ENCODE data around the gene ST8SIA5.

ST8SIA5 gene

GRCh38 chr18:46660957-46661749, 95.7 kb downstream of the ST8SIA5 start:
- H3K27ac ChIP-seq (ENCODE audit: insufficient read depth, low read length, poor library complexity, severe bottlenecking) = no peak overlapping the region
- DNase-seq = no peak

GRCh38 chr18:46659484-46659883, 97.4 kb downstream of the ST8SIA5 start:
- Histone ChIP-seq H3K4me3 (ENCODE audit: insufficient read depth, low read depth, low read length, poor library complexity, severe bottlenecking) (no peak overlapping the region), H3K36me3 (ENCODE audit: control insufficient read depth, insufficient read depth, low read length) (no peaks in the 10 kb centered on the region), H3K27ac (ENCODE audit: insufficient read depth, low read length, poor library complexity, severe bottlenecking) (no peak overlapping the region), H3K9me3 (ENCODE audit: control insufficient read depth, low read length) (no peaks in the 10 kb centered on the region), H3K4me1 (ENCODE audit: control insufficient read depth, insufficient read depth, low read length, poor library complexity, severe bottlenecking) (no peaks in the 10 kb centered on the region), H3K27me3 (replicated peaks; ENCODE audit: control insufficient read depth, insufficient read depth, low read length, poor library complexity, severe bottlenecking) (no peaks in the 10 kb centered on the region)
- DNase-seq = no peak

More at GRCh38 chr18:46660957-46661749, 95.7 kb downstream of the ST8SIA5 start:
- H3K27me3 ChIP-seq (replicated peaks; ENCODE audit: control insufficient read depth, insufficient read depth, low read length, poor library complexity, severe bottlenecking) = no peaks in the 10 kb centered on the region
- H3K9me3 ChIP-seq (ENCODE audit: control insufficient read depth, low read length) = no peaks in the 10 kb centered on the region
- no peaks in the 10 kb centered on the region for H3K36me3 ChIP-seq (ENCODE audit: control insufficient read depth, insufficient read depth, low read length)
- H3K4me1 ChIP-seq (ENCODE audit: control insufficient read depth, insufficient read depth, low read length, poor library complexity, severe bottlenecking) = no peaks in the 10 kb centered on the region
- H3K4me3 ChIP-seq (ENCODE audit: insufficient read depth, low read depth, low read length, poor library complexity, severe bottlenecking) = no peak overlapping the region

GRCh38 chr18:46657115-46657955, 99.5 kb downstream of the ST8SIA5 start, which contains the start of gene LOXHD1:
LOXHD1 (minus strand) TSS chr18:46657220; CDS start chr18:46657033, 187 bp downstream.
- H3K27me3 ChIP-seq (replicated peaks; ENCODE audit: control insufficient read depth, insufficient read depth, low read length, poor library complexity, severe bottlenecking) = no peaks in the 10 kb centered on the region

GRCh38 chr18:46656326-46657114, 100.3 kb downstream of the ST8SIA5 start:
- Histone ChIP-seq H3K27me3 (replicated peaks; ENCODE audit: control insufficient read depth, insufficient read depth, low read length, poor library complexity, severe bottlenecking) (no peaks in the 10 kb centered on the region), H3K27ac (ENCODE audit: insufficient read depth, low read length, poor library complexity, severe bottlenecking) (no peak overlapping the region), H3K9me3 (ENCODE audit: control insufficient read depth, low read length) (no peaks in the 10 kb centered on the region), H3K4me1 (ENCODE audit: control insufficient read depth, insufficient read depth, low read length, poor library complexity, severe bottlenecking) (no peaks in the 10 kb centered on the region), H3K36me3 (ENCODE audit: control insufficient read depth, insufficient read depth, low read length) (no peaks in the 10 kb centered on the region), H3K4me3 (ENCODE audit: insufficient read depth, low read depth, low read length, poor library complexity, severe bottlenecking) (no peak overlapping the region)
- DNase-seq = no peak

More at GRCh38 chr18:46657115-46657955, 99.5 kb downstream of the ST8SIA5 start, which contains the start of gene LOXHD1:
- H3K36me3 ChIP-seq (ENCODE audit: control insufficient read depth, insufficient read depth, low read length) = no peaks in the 10 kb centered on the region
- no peak within 1 kb of the TSS for H3K27ac ChIP-seq (ENCODE audit: insufficient read depth, low read length, poor library complexity, severe bottlenecking)
- no peak for DNase-seq
- H3K4me1 ChIP-seq (ENCODE audit: control insufficient read depth, insufficient read depth, low read length, poor library complexity, severe bottlenecking) = no peaks in the 10 kb centered on the region
- H3K9me3 ChIP-seq (ENCODE audit: control insufficient read depth, low read length) = no peaks in the 10 kb centered on the region
- no peak within 1 kb of the TSS for H3K4me3 ChIP-seq (ENCODE audit: insufficient read depth, low read depth, low read length, poor library complexity, severe bottlenecking)

- Histone ChIP-seq H3K4me1 (ENCODE audit: control insufficient read depth, insufficient read depth, low read length, poor library complexity, severe bottlenecking) (no peaks in the 10 kb centered on the region), H3K27ac (ENCODE audit: insufficient read depth, low read length, poor library complexity, severe bottlenecking) (no peak overlapping the region), H3K27me3 (replicated peaks; ENCODE audit: control insufficient read depth, insufficient read depth, low read length, poor library complexity, severe bottlenecking) (no peaks in the 10 kb centered on the region), H3K36me3 (ENCODE audit: control insufficient read depth, insufficient read depth, low read length) (no peaks in the 10 kb centered on the region), H3K4me3 (ENCODE audit: insufficient read depth, low read depth, low read length, poor library complexity, severe bottlenecking) (no peak overlapping the region), H3K9me3 (ENCODE audit: control insufficient read depth, low read length) (no peaks in the 10 kb centered on the region)
- DNase-seq = no peak
Observed at GRCh38 chr18:46652372-46652771, 104.5 kb downstream of the ST8SIA5 start.

GRCh38 chr18:46650681-46651080, 106.2 kb downstream of the ST8SIA5 start:
- Histone ChIP-seq H3K9me3 (ENCODE audit: control insufficient read depth, low read length) (no peaks in the 10 kb centered on the region), H3K36me3 (ENCODE audit: control insufficient read depth, insufficient read depth, low read length) (no peaks in the 10 kb centered on the region), H3K27me3 (replicated peaks; ENCODE audit: control insufficient read depth, insufficient read depth, low read length, poor library complexity, severe bottlenecking) (no peaks in the 10 kb centered on the region), H3K27ac (ENCODE audit: insufficient read depth, low read length, poor library complexity, severe bottlenecking) (no peak overlapping the region), H3K4me3 (ENCODE audit: insufficient read depth, low read depth, low read length, poor library complexity, severe bottlenecking) (no peak overlapping the region), H3K4me1 (ENCODE audit: control insufficient read depth, insufficient read depth, low read length, poor library complexity, severe bottlenecking) (no peaks in the 10 kb centered on the region)
- DNase-seq = no peak

GRCh38 chr18:46649071-46649862, 107.6 kb downstream of the ST8SIA5 start:
- no peaks in the 10 kb centered on the region for H3K27me3 ChIP-seq (replicated peaks; ENCODE audit: control insufficient read depth, insufficient read depth, low read length, poor library complexity, severe bottlenecking)

GRCh38 chr18:46646468-46646867, 110.4 kb downstream of the ST8SIA5 start:
- Histone ChIP-seq H3K4me1 (ENCODE audit: control insufficient read depth, insufficient read depth, low read length, poor library complexity, severe bottlenecking) (no peaks in the 10 kb centered on the region), H3K27me3 (replicated peaks; ENCODE audit: control insufficient read depth, insufficient read depth, low read length, poor library complexity, severe bottlenecking) (no peaks in the 10 kb centered on the region), H3K36me3 (ENCODE audit: control insufficient read depth, insufficient read depth, low read length) (no peaks in the 10 kb centered on the region), H3K4me3 (ENCODE audit: insufficient read depth, low read depth, low read length, poor library complexity, severe bottlenecking) (no peak overlapping the region), H3K27ac (ENCODE audit: insufficient read depth, low read length, poor library complexity, severe bottlenecking) (no peak overlapping the region), H3K9me3 (ENCODE audit: control insufficient read depth, low read length) (no peaks in the 10 kb centered on the region)
- no peak for DNase-seq

More at GRCh38 chr18:46649071-46649862, 107.6 kb downstream of the ST8SIA5 start:
- Histone ChIP-seq H3K4me3 (ENCODE audit: insufficient read depth, low read depth, low read length, poor library complexity, severe bottlenecking) (no peak overlapping the region), H3K4me1 (ENCODE audit: control insufficient read depth, insufficient read depth, low read length, poor library complexity, severe bottlenecking) (no peaks in the 10 kb centered on the region), H3K9me3 (ENCODE audit: control insufficient read depth, low read length) (no peaks in the 10 kb centered on the region), H3K27ac (ENCODE audit: insufficient read depth, low read length, poor library complexity, severe bottlenecking) (no peak overlapping the region), H3K36me3 (ENCODE audit: control insufficient read depth, insufficient read depth, low read length) (no peaks in the 10 kb centered on the region)
- DNase-seq = no peak

GRCh38 chr18:46642561-46642960, 114.3 kb downstream of the ST8SIA5 start:
- H3K9me3 ChIP-seq (ENCODE audit: control insufficient read depth, low read length) = no peaks in the 10 kb centered on the region
- H3K4me1 ChIP-seq (ENCODE audit: control insufficient read depth, insufficient read depth, low read length, poor library complexity, severe bottlenecking) = no peaks in the 10 kb centered on the region
- no peak for DNase-seq
- H3K4me3 ChIP-seq (ENCODE audit: insufficient read depth, low read depth, low read length, poor library complexity, severe bottlenecking) = no peak overlapping the region
- no peaks in the 10 kb centered on the region for H3K27me3 ChIP-seq (replicated peaks; ENCODE audit: control insufficient read depth, insufficient read depth, low read length, poor library complexity, severe bottlenecking)
- no peaks in the 10 kb centered on the region for H3K36me3 ChIP-seq (ENCODE audit: control insufficient read depth, insufficient read depth, low read length)
- H3K27ac ChIP-seq (ENCODE audit: insufficient read depth, low read length, poor library complexity, severe bottlenecking) = no peak overlapping the region

Measured in effector memory CD4-positive, alpha-beta T cell (primary cell).